Body of pancreas (tissue), 4 donors: Measurements from ENCODE around the gene DLX4.

Source experiments
- POLR2A ChIP-seq, 3 donors: fragments of 450-650 bp; IDR thresholded peaks; one replicate each; pipeline ENCODE4 v1.6.1; 2016; ENCODE audit warnings: antibody characterized with exemption in 3 of 3, mild to moderate bottlenecking in 2 of 3
- TF ChIP-seq, protein P1 (sequence below), 7 experiments: fragments of 450-650 bp in 4 of 7; fragments of 200-600 bp in 3 of 7; sonication (generic) in 3 of 7; IDR thresholded peaks; one replicate each; pipeline ENCODE4 v1.5.1; 2016 to 2019; ENCODE audit warnings: antibody characterized with exemption in 7 of 7

DNA sequence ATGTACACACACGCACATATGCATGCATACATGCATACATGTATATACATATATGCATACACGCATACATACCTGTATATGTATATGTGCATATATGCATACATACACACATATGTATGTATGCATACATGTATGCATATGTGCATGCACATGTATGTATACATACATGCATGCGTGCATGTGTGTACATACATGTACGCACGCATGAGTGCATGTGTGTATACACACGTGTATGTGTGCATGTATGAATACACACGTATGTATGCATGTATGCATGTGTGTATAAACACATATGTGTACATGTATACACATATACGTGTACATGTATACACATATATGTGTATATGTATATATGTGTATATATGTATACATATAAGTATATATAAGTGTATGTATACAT lies 54.5 kb downstream of the DLX4 start:
- TF ChIP-seq, protein P1, sequence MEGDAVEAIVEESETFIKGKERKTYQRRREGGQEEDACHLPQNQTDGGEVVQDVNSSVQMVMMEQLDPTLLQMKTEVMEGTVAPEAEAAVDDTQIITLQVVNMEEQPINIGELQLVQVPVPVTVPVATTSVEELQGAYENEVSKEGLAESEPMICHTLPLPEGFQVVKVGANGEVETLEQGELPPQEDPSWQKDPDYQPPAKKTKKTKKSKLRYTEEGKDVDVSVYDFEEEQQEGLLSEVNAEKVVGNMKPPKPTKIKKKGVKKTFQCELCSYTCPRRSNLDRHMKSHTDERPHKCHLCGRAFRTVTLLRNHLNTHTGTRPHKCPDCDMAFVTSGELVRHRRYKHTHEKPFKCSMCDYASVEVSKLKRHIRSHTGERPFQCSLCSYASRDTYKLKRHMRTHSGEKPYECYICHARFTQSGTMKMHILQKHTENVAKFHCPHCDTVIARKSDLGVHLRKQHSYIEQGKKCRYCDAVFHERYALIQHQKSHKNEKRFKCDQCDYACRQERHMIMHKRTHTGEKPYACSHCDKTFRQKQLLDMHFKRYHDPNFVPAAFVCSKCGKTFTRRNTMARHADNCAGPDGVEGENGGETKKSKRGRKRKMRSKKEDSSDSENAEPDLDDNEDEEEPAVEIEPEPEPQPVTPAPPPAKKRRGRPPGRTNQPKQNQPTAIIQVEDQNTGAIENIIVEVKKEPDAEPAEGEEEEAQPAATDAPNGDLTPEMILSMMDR (IDR thresholded peaks at IDR 0.05): no peak
- TF ChIP-seq POLR2A (IDR thresholded peaks at IDR 0.05): no peak
